Liver (tissue), 9 donors: ENCODE measurements around the gene NLGN1. TPM values are rescaled to one million over a fixed set of nuclear protein-coding genes. Genes with fewer than 3 reads are reported as not detected.

Experiments
- DNase-seq: peaks from one replicate; pipeline ENCODE4 v3.0.0-alpha.2; 2017; ENCODE audit warnings: low spot score
- H3K27ac ChIP-seq, 2 donors: one replicate each; pipeline ENCODE4 v1.7.0; 2013; ENCODE audit warnings: inconsistent platforms in 2 of 2, low read length in 2 of 2, control low read depth in 1 of 2, low read depth in 1 of 2, mild to moderate bottlenecking in 1 of 2
- H3K27me3 ChIP-seq, 4 donors: one replicate each; pipeline versions ENCODE4 v1.6.1 to v1.7.0; 2013; ENCODE audit warnings: low read length in 3 of 4, inconsistent platforms in 1 of 4, mild to moderate bottlenecking in 1 of 4, moderate library complexity in 1 of 4; ENCODE audit not compliant: control insufficient read depth in 4 of 4, insufficient read depth in 4 of 4
- H3K36me3 ChIP-seq, 4 donors: one replicate each; pipeline versions ENCODE4 v1.6.1 to v1.7.0; 2013; ENCODE audit warnings: low read length in 3 of 4, mild to moderate bottlenecking in 3 of 4, low read depth in 1 of 4, moderate library complexity in 1 of 4; ENCODE audit not compliant: control insufficient read depth in 4 of 4, insufficient read depth in 3 of 4
- H3K4me1 ChIP-seq, 4 donors: one replicate each; pipeline versions ENCODE4 v1.6.1 to v1.7.0; 2013; ENCODE audit warnings: low read length in 3 of 4, mild to moderate bottlenecking in 3 of 4, moderate library complexity in 1 of 4; ENCODE audit not compliant: control insufficient read depth in 4 of 4, insufficient read depth in 4 of 4
- H3K4me3 ChIP-seq, 3 donors: one replicate each; pipeline versions ENCODE4 v1.6.1 to v1.7.0; 2013; ENCODE audit warnings: low read length in 3 of 3, control low read depth in 1 of 3, low read depth in 1 of 3, mild to moderate bottlenecking in 1 of 3
- H3K9ac ChIP-seq, 2 donors: one replicate each; pipeline ENCODE4 v1.7.0; 2013; ENCODE audit warnings: low read length in 2 of 2, mild to moderate bottlenecking in 2 of 2, moderate library complexity in 2 of 2, control low read depth in 1 of 2, low read depth in 1 of 2
- H3K9me3 ChIP-seq, 4 donors: one replicate each; pipeline versions ENCODE4 v1.6.1 to v1.7.0; 2013; ENCODE audit warnings: low read length in 3 of 4; ENCODE audit not compliant: control insufficient read depth in 4 of 4
- EGR1 ChIP-seq, 2 donors: IDR thresholded peaks; 2 replicates each; pipeline ENCODE4 v1.6.1; 2016 to 2018; ENCODE audit warnings: antibody characterized with exemption in 2 of 2, low read depth in 2 of 2
- FOXA1 ChIP-seq: IDR thresholded peaks from 2 replicates; pipeline ENCODE4 v1.6.1; 2016; ENCODE audit warnings: antibody characterized with exemption
- FOXA2 ChIP-seq: IDR thresholded peaks from 2 replicates; pipeline ENCODE4 v1.6.1; 2016; ENCODE audit warnings: antibody characterized with exemption
- GABPA ChIP-seq, 2 donors: IDR thresholded peaks in 1 of 2; conservative IDR thresholded peaks in 1 of 2; 2 replicates each; pipeline ENCODE4 v1.6.1; 2016; ENCODE audit warnings: antibody characterized with exemption in 2 of 2, mild to moderate bottlenecking in 1 of 2, moderate library complexity in 1 of 2
- HNF4A ChIP-seq, 2 donors: conservative IDR thresholded peaks; 2 replicates each; pipeline ENCODE4 v1.6.1; 2016; ENCODE audit warnings: antibody characterized with exemption in 2 of 2, mild to moderate bottlenecking in 2 of 2
- JUND ChIP-seq, 2 donors: IDR thresholded peaks; 2 replicates each; pipeline ENCODE4 v1.6.1; 2016; ENCODE audit warnings: antibody characterized with exemption in 2 of 2
- NR2F2 ChIP-seq: IDR thresholded peaks from 2 replicates; pipeline ENCODE4 v1.6.1; 2016; ENCODE audit warnings: antibody characterized with exemption
- RAD21 ChIP-seq, 2 donors: IDR thresholded peaks; 2 replicates each; pipeline ENCODE4 v1.6.1; 2016; ENCODE audit warnings: antibody characterized with exemption in 2 of 2, mild to moderate bottlenecking in 2 of 2
- RXRA ChIP-seq, 2 donors: IDR thresholded peaks; 2 replicates each; pipeline ENCODE4 v1.6.1; 2017 to 2018; ENCODE audit warnings: antibody characterized with exemption in 2 of 2, mild to moderate bottlenecking in 1 of 2
- SP1 ChIP-seq: IDR thresholded peaks from 2 replicates; pipeline ENCODE4 v1.6.1; 2018; ENCODE audit warnings: antibody characterized with exemption, mild to moderate bottlenecking
- TAF1 ChIP-seq: conservative IDR thresholded peaks from 2 replicates; pipeline ENCODE4 v1.6.1; 2016; ENCODE audit warnings: antibody characterized with exemption, mild to moderate bottlenecking
- YY1 ChIP-seq: IDR thresholded peaks from 2 replicates; pipeline ENCODE4 v1.6.1; 2016; ENCODE audit warnings: antibody characterized with exemption, mild to moderate bottlenecking
- WGBS: extraction: QIAGEN DNeasy Blood & Tissue Kit; methylation state at CpG from one replicate; pipeline ENCODE4 v1.1.7; 2013; 5-methylcytosine and 5-hydroxymethylcytosine counted together
- polyA plus RNA-seq, 2 donors: library from polyadenylated mRNA; stranded (reverse) in 1 of 2; unstranded in 1 of 2; fragments of 200-250 nt in 1 of 2; fragments of >200 nt in 1 of 2; fragmentation: Nextera tagmentation in 1 of 2; extraction: Ambion mirVana in 1 of 2; gene quantifications; one replicate each; pipeline versions ENCODE4 v1.2.1 to v1.2.3, GENCODE V29; 2013 to 2015
- total RNA-seq, 2 donors: library from RNA; depleted of rRNA; stranded (reverse); fragments of >200 nt; gene quantifications; one replicate each; pipeline ENCODE4 v1.2.3, GENCODE V29; 2014
- TF ChIP-seq, protein P1 (sequence below): IDR thresholded peaks from 2 replicates; pipeline ENCODE4 v1.6.1; 2016; ENCODE audit warnings: antibody characterized with exemption
- TF ChIP-seq, protein P2 (sequence below): fragments of 150-350 bp; IDR thresholded peaks from 2 replicates; pipeline ENCODE4 v1.5.1; 2017; ENCODE audit warnings: improper control_type of control experiment, low read depth, low read length; ENCODE audit not compliant: missing input control
- TF ChIP-seq, protein P3 (sequence below): IDR thresholded peaks from 2 replicates; pipeline ENCODE4 v1.6.1; 2016; ENCODE audit warnings: antibody characterized with exemption
- TF ChIP-seq, protein P4 (sequence below): IDR thresholded peaks from 2 replicates; pipeline ENCODE4 v1.6.1; 2016; ENCODE audit warnings: antibody characterized with exemption, mild to moderate bottlenecking
- donor health status: healthy.
- donor health status: healthy.
- donor health status: healthy.
- donor health status: healthy.
- donor health status: healthy.

The NLGN1 gene
- total and polyA plus RNA-seq, 4 donors, result 0.02 to 0.67 (median 0.37) TPM; not detected in 1

DNA sequence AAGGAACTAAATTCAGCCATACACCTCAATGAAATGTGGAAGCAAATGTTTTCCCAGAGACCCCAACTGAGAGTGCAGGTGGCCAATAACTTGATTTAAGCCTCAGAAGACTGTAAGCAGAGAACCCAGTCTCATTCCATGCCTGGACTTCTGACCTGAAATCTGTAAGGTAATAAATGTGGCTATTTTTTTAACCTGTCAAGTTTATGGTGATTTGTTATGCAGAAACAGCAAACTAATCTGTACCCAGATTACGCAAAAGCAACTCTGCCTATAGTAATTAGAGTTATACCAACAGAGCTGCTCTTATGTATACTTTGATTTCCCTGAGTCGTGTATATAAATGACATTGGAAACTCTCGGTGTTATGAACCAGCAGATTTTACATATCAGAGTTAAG, 927.6 kb downstream of the NLGN1 start:
- Histone ChIP-seq H3K27me3 (peaks cover 0 to 3% (median 0%) of the 10 kb centered on the region in 4 donors), H3K36me3 (no peaks in the 10 kb centered on the region), H3K4me1 (no peaks in the 10 kb centered on the region), H3K9me3 (peaks cover 0 to 7% (median 0%) of the 10 kb centered on the region in 4 donors), H3K4me3 (no peak overlapping the region), H3K9ac (no peak overlapping the region), H3K27ac (no peak overlapping the region)
- TF ChIP-seq, protein P1, sequence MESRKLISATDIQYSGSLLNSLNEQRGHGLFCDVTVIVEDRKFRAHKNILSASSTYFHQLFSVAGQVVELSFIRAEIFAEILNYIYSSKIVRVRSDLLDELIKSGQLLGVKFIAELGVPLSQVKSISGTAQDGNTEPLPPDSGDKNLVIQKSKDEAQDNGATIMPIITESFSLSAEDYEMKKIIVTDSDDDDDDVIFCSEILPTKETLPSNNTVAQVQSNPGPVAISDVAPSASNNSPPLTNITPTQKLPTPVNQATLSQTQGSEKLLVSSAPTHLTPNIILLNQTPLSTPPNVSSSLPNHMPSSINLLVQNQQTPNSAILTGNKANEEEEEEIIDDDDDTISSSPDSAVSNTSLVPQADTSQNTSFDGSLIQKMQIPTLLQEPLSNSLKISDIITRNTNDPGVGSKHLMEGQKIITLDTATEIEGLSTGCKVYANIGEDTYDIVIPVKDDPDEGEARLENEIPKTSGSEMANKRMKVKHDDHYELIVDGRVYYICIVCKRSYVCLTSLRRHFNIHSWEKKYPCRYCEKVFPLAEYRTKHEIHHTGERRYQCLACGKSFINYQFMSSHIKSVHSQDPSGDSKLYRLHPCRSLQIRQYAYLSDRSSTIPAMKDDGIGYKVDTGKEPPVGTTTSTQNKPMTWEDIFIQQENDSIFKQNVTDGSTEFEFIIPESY, result no peak
- no peak for TF ChIP-seq SP1
- no peak for TF ChIP-seq NR2F2
- no peak for TF ChIP-seq GABPA (IDR thresholded peaks at IDR 0.05 in 1 of 2, conservative IDR thresholded peaks at IDR 0.05 in 1 of 2)
- TF ChIP-seq HNF4A (conservative IDR thresholded peaks at IDR 0.05), result no peak
- no peak for TF ChIP-seq FOXA1
- no peak for TF ChIP-seq EGR1 (IDR thresholded peaks at IDR 0.05; ENCODE audit: low read depth in 2 of 2)
- TF ChIP-seq FOXA2, result no peak
- TF ChIP-seq, protein P2, sequence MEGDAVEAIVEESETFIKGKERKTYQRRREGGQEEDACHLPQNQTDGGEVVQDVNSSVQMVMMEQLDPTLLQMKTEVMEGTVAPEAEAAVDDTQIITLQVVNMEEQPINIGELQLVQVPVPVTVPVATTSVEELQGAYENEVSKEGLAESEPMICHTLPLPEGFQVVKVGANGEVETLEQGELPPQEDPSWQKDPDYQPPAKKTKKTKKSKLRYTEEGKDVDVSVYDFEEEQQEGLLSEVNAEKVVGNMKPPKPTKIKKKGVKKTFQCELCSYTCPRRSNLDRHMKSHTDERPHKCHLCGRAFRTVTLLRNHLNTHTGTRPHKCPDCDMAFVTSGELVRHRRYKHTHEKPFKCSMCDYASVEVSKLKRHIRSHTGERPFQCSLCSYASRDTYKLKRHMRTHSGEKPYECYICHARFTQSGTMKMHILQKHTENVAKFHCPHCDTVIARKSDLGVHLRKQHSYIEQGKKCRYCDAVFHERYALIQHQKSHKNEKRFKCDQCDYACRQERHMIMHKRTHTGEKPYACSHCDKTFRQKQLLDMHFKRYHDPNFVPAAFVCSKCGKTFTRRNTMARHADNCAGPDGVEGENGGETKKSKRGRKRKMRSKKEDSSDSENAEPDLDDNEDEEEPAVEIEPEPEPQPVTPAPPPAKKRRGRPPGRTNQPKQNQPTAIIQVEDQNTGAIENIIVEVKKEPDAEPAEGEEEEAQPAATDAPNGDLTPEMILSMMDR, result no peak
- TF ChIP-seq, protein P3, sequence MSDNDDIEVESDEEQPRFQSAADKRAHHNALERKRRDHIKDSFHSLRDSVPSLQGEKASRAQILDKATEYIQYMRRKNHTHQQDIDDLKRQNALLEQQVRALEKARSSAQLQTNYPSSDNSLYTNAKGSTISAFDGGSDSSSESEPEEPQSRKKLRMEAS, result no peak
- TF ChIP-seq RXRA (IDR thresholded peaks at IDR 0.05), result no peak
- no peak for TF ChIP-seq JUND (IDR thresholded peaks at IDR 0.05)
- no peak for TF ChIP-seq YY1
- TF ChIP-seq, protein P4, sequence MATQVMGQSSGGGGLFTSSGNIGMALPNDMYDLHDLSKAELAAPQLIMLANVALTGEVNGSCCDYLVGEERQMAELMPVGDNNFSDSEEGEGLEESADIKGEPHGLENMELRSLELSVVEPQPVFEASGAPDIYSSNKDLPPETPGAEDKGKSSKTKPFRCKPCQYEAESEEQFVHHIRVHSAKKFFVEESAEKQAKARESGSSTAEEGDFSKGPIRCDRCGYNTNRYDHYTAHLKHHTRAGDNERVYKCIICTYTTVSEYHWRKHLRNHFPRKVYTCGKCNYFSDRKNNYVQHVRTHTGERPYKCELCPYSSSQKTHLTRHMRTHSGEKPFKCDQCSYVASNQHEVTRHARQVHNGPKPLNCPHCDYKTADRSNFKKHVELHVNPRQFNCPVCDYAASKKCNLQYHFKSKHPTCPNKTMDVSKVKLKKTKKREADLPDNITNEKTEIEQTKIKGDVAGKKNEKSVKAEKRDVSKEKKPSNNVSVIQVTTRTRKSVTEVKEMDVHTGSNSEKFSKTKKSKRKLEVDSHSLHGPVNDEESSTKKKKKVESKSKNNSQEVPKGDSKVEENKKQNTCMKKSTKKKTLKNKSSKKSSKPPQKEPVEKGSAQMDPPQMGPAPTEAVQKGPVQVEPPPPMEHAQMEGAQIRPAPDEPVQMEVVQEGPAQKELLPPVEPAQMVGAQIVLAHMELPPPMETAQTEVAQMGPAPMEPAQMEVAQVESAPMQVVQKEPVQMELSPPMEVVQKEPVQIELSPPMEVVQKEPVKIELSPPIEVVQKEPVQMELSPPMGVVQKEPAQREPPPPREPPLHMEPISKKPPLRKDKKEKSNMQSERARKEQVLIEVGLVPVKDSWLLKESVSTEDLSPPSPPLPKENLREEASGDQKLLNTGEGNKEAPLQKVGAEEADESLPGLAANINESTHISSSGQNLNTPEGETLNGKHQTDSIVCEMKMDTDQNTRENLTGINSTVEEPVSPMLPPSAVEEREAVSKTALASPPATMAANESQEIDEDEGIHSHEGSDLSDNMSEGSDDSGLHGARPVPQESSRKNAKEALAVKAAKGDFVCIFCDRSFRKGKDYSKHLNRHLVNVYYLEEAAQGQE, result no peak
- TF ChIP-seq TAF1, result no peak
- TF ChIP-seq RAD21 (IDR thresholded peaks at IDR 0.05), result no peak
- 72% methylated on average over 3 of the region's 3 CpGs for WGBS
- DNase-seq, result no peak
